ENCODE data around the gene PHACTR1. TPM values are rescaled to one million over a fixed set of nuclear protein-coding genes. Genes with fewer than 3 reads are reported as not detected.

The PHACTR1 gene
- total RNA-seq, 1 donor from 2014 or later = 0.49 TPM

DNA sequence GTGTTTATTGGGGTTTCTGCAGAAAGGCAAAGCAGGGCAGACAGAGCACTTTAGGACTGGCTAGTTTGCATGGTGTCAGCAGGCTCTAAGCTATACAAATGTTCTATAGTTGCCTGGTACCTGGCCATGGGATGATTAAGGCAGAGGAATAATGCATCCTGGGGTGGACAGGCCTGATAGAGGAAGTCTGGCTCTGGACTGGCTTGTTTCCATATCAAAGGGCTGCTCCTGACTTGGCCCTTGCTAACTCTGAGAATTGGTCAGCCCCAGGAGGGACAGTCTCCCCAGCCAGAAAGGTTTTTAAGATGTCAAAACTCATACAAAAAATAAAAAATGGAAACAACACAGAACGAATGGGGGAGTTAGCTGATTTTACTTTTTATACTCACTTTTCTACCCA lies 474.9 kb downstream of the PHACTR1 start:
- DNase-seq (ENCODE audit: extremely low spot score in 2 of 2) = no peak
- no peak overlapping the region for H3K4me3 ChIP-seq
- no peaks in the 10 kb centered on the region for H3K36me3 ChIP-seq
- H3K9me3 ChIP-seq = no peaks in the 10 kb centered on the region
- TF ChIP-seq, protein P1, sequence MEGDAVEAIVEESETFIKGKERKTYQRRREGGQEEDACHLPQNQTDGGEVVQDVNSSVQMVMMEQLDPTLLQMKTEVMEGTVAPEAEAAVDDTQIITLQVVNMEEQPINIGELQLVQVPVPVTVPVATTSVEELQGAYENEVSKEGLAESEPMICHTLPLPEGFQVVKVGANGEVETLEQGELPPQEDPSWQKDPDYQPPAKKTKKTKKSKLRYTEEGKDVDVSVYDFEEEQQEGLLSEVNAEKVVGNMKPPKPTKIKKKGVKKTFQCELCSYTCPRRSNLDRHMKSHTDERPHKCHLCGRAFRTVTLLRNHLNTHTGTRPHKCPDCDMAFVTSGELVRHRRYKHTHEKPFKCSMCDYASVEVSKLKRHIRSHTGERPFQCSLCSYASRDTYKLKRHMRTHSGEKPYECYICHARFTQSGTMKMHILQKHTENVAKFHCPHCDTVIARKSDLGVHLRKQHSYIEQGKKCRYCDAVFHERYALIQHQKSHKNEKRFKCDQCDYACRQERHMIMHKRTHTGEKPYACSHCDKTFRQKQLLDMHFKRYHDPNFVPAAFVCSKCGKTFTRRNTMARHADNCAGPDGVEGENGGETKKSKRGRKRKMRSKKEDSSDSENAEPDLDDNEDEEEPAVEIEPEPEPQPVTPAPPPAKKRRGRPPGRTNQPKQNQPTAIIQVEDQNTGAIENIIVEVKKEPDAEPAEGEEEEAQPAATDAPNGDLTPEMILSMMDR (IDR thresholded peaks at IDR 0.05) = no peak
- no peak for TF ChIP-seq POLR2A (IDR thresholded peaks at IDR 0.05)
- intact Hi-C loops (cut with DNase I) = no loop called here
- no peak overlapping the region for H3K27ac ChIP-seq
- H3K4me1 ChIP-seq = no peaks in the 10 kb centered on the region
- no peaks in the 10 kb centered on the region for H3K27me3 ChIP-seq

DNA sequence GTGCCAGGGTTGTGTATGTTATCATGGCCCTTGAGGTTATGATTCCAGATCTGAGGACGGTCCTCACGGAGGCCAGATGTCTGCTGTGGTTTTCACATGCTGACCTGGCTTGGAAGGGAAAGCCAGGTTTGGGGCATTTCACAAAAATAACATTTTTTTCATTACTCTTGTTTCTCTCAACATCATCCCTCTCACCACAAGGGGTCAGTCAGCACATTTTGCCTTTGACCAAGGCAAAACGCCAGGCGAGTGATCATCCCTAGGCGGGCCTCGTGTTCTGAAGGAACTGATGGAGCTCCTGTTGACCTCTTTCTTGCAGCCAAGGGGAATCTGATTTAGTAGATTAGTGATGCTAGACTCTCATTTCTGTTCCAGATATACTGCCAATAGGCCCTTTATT lies 478.3 kb downstream of the PHACTR1 start:
- intact Hi-C loops (cut with DNase I) = no loop called here
- TF ChIP-seq, protein P1 (IDR thresholded peaks at IDR 0.05) = peak in 1 of 3 experiments; percentile 18
- TF ChIP-seq POLR2A (IDR thresholded peaks at IDR 0.05) = no peak
- no peak overlapping the region for H3K4me3 ChIP-seq

DNA sequence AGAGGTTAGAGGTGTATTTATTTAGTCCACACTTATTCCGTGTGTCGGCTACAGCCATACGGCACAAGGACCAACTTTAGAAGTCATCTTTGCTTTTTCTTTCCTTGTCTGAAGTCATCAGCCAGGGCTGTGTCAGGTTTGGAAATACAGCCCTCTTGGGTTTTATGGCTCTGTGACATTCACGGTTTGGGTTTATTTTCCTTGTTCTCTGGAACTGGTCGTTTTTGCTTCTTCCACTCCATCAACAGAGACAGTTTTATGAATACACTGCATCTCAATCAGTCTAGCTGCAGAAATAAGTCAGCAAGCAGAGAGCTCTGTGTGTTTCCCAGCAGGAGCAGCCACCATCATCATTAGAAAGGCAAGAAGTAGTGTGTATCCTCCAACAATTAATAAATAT lies 479.2 kb downstream of the PHACTR1 start:
- no peak overlapping the region for H3K27ac ChIP-seq
- intact Hi-C loops (cut with DNase I) = no loop called here
- no peak overlapping the region for H3K4me3 ChIP-seq
- no peak for DNase-seq (ENCODE audit: extremely low spot score in 2 of 2)
- H3K9me3 ChIP-seq = no peaks in the 10 kb centered on the region
- no peaks in the 10 kb centered on the region for H3K4me1 ChIP-seq
- no peaks in the 10 kb centered on the region for H3K36me3 ChIP-seq
- no peaks in the 10 kb centered on the region for H3K27me3 ChIP-seq
- TF ChIP-seq POLR2AphosphoS5 (IDR thresholded peaks at IDR 0.05; ENCODE audit: insufficient read depth in 1 of 2, low read depth in 1 of 2) (no peak), POLR2A (IDR thresholded peaks at IDR 0.05) (no peak)
- TF ChIP-seq, protein P1 (IDR thresholded peaks at IDR 0.05) = no peak

More for the DNA sequence above, 478.3 kb downstream of the PHACTR1 start:
- H3K4me1 ChIP-seq = no peaks in the 10 kb centered on the region
- no peaks in the 10 kb centered on the region for H3K9me3 ChIP-seq
- no peaks in the 10 kb centered on the region for H3K36me3 ChIP-seq
- no peaks in the 10 kb centered on the region for H3K27me3 ChIP-seq
- DNase-seq (ENCODE audit: extremely low spot score in 2 of 2) = no peak
- H3K27ac ChIP-seq = no peak overlapping the region

DNA sequence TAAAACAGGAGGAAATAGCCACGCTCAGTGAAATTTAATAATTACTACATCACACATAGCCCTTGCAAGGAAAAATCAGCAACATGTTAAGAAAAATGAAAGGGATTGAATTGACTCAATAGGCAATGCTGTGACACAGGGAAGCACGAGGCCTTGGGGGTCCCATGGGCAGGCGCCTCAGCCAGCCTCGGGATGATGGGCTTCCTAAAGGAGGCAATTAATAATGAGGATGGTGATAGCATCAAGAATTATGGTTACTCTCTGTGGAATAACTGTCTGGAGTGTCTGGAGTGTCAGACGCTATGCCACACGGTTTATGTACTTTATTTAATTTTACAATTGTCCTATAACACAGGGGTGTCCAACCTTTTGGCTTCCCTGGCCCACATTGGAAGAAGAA lies 481.6 kb downstream of the PHACTR1 start:
- H3K27me3 ChIP-seq = no peaks in the 10 kb centered on the region
- TF ChIP-seq POLR2A (IDR thresholded peaks at IDR 0.05) (no peak), POLR2AphosphoS5 (IDR thresholded peaks at IDR 0.05; ENCODE audit: insufficient read depth in 1 of 2, low read depth in 1 of 2) (no peak)
- TF ChIP-seq, protein P1 (IDR thresholded peaks at IDR 0.05) = no peak
- H3K36me3 ChIP-seq = no peaks in the 10 kb centered on the region
- H3K9me3 ChIP-seq = no peaks in the 10 kb centered on the region
- no peak overlapping the region for H3K4me3 ChIP-seq
- H3K27ac ChIP-seq = no peak overlapping the region
- H3K4me1 ChIP-seq = no peaks in the 10 kb centered on the region
- no peak for DNase-seq (ENCODE audit: extremely low spot score in 2 of 2)
- intact Hi-C loops (cut with DNase I) = no loop called here

DNA sequence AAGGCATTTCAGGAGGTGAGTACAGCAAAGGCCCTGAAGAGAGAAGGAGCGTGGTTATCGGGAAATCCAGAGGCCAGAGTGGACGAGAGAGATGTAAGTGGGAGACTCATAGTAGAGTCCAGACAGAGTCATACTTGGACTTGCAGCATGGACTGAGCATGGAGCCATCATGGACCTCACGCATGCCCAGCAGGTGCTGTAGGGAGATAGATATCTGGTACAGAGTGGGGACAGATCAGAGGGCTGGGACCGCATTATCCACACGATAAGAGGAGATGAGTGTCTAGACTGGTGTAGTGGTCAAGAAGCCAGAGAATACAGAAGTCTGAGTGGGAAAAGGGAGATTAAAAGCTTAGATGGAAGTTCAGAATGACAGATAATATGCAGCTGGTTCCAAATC lies 484.8 kb downstream of the PHACTR1 start:
- no peak for DNase-seq (ENCODE audit: extremely low spot score in 2 of 2)
- Histone ChIP-seq H3K4me1 (no peaks in the 10 kb centered on the region), H3K4me3 (no peak overlapping the region), H3K27me3 (no peaks in the 10 kb centered on the region), H3K36me3 (no peaks in the 10 kb centered on the region), H3K27ac (no peak overlapping the region), H3K9me3 (no peaks in the 10 kb centered on the region)
- TF ChIP-seq POLR2AphosphoS5 (IDR thresholded peaks at IDR 0.05; ENCODE audit: insufficient read depth in 1 of 2, low read depth in 1 of 2) (no peak), POLR2A (IDR thresholded peaks at IDR 0.05) (no peak)
- TF ChIP-seq, protein P1 (IDR thresholded peaks at IDR 0.05) = no peak
- intact Hi-C loops (cut with DNase I) = no loop called here
